Loucy (cell line): Measurements from ENCODE around the gene GNG2.

ENCODE experiments used
- EZH2phosphoT487 ChIP-seq: fragments of 200-600 bp; IDR thresholded peaks from 2 replicates; pipeline ENCODE4 v1.6.1; 2018; ENCODE audit warnings: antibody characterized with exemption, mild to moderate bottlenecking, moderate library complexity, borderline replicate concordance
- TF ChIP-seq, protein P1 (sequence below): fragments of 200-600 bp; sonication (generic); conservative IDR thresholded peaks from 2 replicates; pipeline ENCODE4 v1.5.1; 2014; ENCODE audit warnings: mild to moderate bottlenecking, antibody characterized with exemption, low read length

DNA sequence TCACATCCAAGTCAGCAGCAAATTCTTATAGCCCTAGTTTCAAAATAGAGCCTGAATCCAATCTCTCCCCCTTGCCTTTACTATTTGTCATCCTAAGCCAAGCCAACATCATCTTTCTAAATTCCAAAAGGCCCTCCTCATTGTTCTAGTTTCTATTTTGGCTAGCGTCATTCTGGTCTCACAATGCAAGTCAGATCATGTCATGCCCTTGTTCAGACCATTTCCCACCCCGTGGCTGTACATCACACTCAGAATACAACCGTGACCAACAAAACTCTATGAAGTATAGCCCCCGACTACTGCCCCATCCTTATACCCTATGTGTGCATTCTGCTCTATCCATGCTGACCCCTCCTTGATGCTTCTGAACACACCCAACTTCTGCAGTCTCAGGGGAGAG lies 12.3 kb upstream of the GNG2 start:
- TF ChIP-seq, protein P1, sequence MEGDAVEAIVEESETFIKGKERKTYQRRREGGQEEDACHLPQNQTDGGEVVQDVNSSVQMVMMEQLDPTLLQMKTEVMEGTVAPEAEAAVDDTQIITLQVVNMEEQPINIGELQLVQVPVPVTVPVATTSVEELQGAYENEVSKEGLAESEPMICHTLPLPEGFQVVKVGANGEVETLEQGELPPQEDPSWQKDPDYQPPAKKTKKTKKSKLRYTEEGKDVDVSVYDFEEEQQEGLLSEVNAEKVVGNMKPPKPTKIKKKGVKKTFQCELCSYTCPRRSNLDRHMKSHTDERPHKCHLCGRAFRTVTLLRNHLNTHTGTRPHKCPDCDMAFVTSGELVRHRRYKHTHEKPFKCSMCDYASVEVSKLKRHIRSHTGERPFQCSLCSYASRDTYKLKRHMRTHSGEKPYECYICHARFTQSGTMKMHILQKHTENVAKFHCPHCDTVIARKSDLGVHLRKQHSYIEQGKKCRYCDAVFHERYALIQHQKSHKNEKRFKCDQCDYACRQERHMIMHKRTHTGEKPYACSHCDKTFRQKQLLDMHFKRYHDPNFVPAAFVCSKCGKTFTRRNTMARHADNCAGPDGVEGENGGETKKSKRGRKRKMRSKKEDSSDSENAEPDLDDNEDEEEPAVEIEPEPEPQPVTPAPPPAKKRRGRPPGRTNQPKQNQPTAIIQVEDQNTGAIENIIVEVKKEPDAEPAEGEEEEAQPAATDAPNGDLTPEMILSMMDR, result no peak
- TF ChIP-seq EZH2phosphoT487, result no peak
